NB4 (cell line): Measurements from ENCODE around the gene TSHZ2.

Experiments used
- CTCF ChIP-seq: IDR thresholded peaks from one replicate; pipeline ENCODE4 v1.5.1; 2012; ENCODE audit warnings: low read depth, low read length
- MAX ChIP-seq: IDR thresholded peaks from 2 replicates; pipeline ENCODE4 v1.6.1; 2011; ENCODE audit warnings: low read depth, low read length
- MYC ChIP-seq: IDR thresholded peaks from 2 replicates; pipeline ENCODE4 v1.6.1; 2011; ENCODE audit warnings: low read depth, low read length
- POLR2A ChIP-seq: IDR thresholded peaks from 2 replicates; pipeline ENCODE4 v1.6.1; 2011; ENCODE audit warnings: mild to moderate bottlenecking; ENCODE audit not compliant: insufficient read length; ENCODE audit errors: extremely low read depth

- TF ChIP-seq MAX (no peak), CTCF (no peak), POLR2A (no peak), MYC (no peak)
These were observed 567.4 kb downstream of the TSHZ2 start for GRCh38 chr20:53539516-53539915.
